WTC11 (cell line): ENCODE results near the gene DSG2. TPM values are rescaled to one million over a fixed set of nuclear protein-coding genes. Genes with fewer than 3 reads are reported as not detected.
A peak's percentile ranks its signal among the peaks of the same experiment; 100 is the strongest.

ENCODE experiments used
- ATAC-seq: fragments of 200-7000 bp; cut with Tn5 transposase; 2 replicates; pipeline ENCODE4 v1.10.0; 2021; ENCODE audit warnings: mild to moderate bottlenecking, moderate library complexity
- CTCF ChIA-PET: fragments of 300-600 bp; sonication (Branson Sonifier 250); formaldehyde crosslinking; loops from one replicate; lab custom pipeline; 2021; ENCODE audit warnings: antibody characterized with exemption; lab: Charles Lee
- POLR2A ChIA-PET: fragments of 350-600 bp; sonication (Branson Sonifier 250); formaldehyde crosslinking; loops from one replicate; lab custom pipeline; 2021; ENCODE audit warnings: antibody characterized with exemption; lab: Charles Lee
- DNase-seq: peaks from one replicate; pipeline ENCODE4 v3.0.0; 2021; ENCODE audit warnings: low spot score
- H3K27ac Mint-ChIP-seq: 2 replicates; pipeline ENCODE4 v1.8.0; 2021; ENCODE audit warnings: mixed read lengths
- H3K27me3 Mint-ChIP-seq: 2 replicates; pipeline ENCODE4 v1.8.0; 2021; ENCODE audit warnings: low read depth, mild to moderate bottlenecking, moderate library complexity, mixed read lengths
- H3K36me3 Mint-ChIP-seq: 2 replicates; pipeline ENCODE4 v1.8.0; 2021; ENCODE audit warnings: mixed read lengths
- H3K4me1 Mint-ChIP-seq: 2 replicates; pipeline ENCODE4 v1.8.0; 2022; ENCODE audit warnings: mixed read lengths
- H3K4me3 Mint-ChIP-seq: 2 replicates; pipeline ENCODE4 v1.8.0; 2021; ENCODE audit warnings: mild to moderate bottlenecking, moderate library complexity, mixed read lengths
- H3K9me3 Mint-ChIP-seq: 2 replicates; pipeline ENCODE4 v1.8.0; 2021; ENCODE audit warnings: mixed read lengths
- ARID4B ChIP-seq: sonication (generic); formaldehyde crosslinking; IDR thresholded peaks from 2 replicates; pipeline ENCODE4 v1.8.0; 2023; ENCODE audit warnings: missing genetic modification reagents, mild to moderate bottlenecking, borderline replicate concordance
- CTCF ChIP-seq: fragments of 200-600 bp; IDR thresholded peaks from 2 replicates; pipeline ENCODE4 v1.8.0; 2022; ENCODE audit warnings: antibody characterized with exemption
- EMX1 ChIP-seq: fragments of 250-450 bp; sonication (Bioruptor Pico); IDR thresholded peaks from 2 replicates; pipeline ENCODE4 v1.8.0; 2021; ENCODE audit warnings: mild to moderate bottlenecking
- FOXJ3 ChIP-seq: sonication (generic); formaldehyde crosslinking; IDR thresholded peaks from 2 replicates; pipeline ENCODE4 v1.9.0; 2021; ENCODE audit warnings: missing genetic modification reagents, mild to moderate bottlenecking, borderline replicate concordance
- FOXP4 ChIP-seq: sonication (generic); formaldehyde crosslinking; IDR thresholded peaks from 2 replicates; pipeline ENCODE4 v1.8.0; 2022; ENCODE audit warnings: mild to moderate bottlenecking, missing genetic modification reagents
- GRHL2 ChIP-seq: fragments of 250-450 bp; sonication (Bioruptor Pico); IDR thresholded peaks from 2 replicates; pipeline ENCODE4 v1.8.0; 2022; ENCODE audit warnings: mild to moderate bottlenecking, moderate library complexity; ENCODE audit not compliant: insufficient replicate concordance, severe bottlenecking
- HMGA2 ChIP-seq: fragments of 250-450 bp; sonication (Bioruptor Pico); IDR thresholded peaks from 2 replicates; pipeline ENCODE4 v1.4.0; 2021; ENCODE audit warnings: mild to moderate bottlenecking, moderate library complexity
- NFYB ChIP-seq: sonication (generic); formaldehyde crosslinking; conservative IDR thresholded peaks from 2 replicates; pipeline ENCODE4 v1.8.0; 2022; ENCODE audit warnings: low read depth, missing genetic modification reagents
- PRRX2 ChIP-seq: fragments of 250-450 bp; sonication (Bioruptor Pico); IDR thresholded peaks from 2 replicates; pipeline ENCODE4 v1.8.0; 2021; ENCODE audit warnings: mild to moderate bottlenecking
- SMAD4 ChIP-seq: sonication (generic); formaldehyde crosslinking; IDR thresholded peaks from 2 replicates; pipeline ENCODE4 v1.8.0; 2022; ENCODE audit warnings: mild to moderate bottlenecking, missing genetic modification reagents
- TEAD4 ChIP-seq: sonication (generic); formaldehyde crosslinking; IDR thresholded peaks from 2 replicates; pipeline ENCODE4 v1.8.0; 2022; ENCODE audit warnings: mild to moderate bottlenecking, missing genetic modification reagents
- ZNF396 ChIP-seq: fragments of 250-450 bp; sonication (Bioruptor Pico); IDR thresholded peaks from 2 replicates; pipeline ENCODE4 v1.8.0; 2021; ENCODE audit warnings: mild to moderate bottlenecking, moderate library complexity, borderline replicate concordance
- ZNF512 ChIP-seq: sonication (generic); formaldehyde crosslinking; IDR thresholded peaks from 2 replicates; pipeline ENCODE4 v1.8.1; 2022; ENCODE audit warnings: missing genetic modification reagents, borderline replicate concordance
- ZNF671 ChIP-seq: fragments of 250-450 bp; sonication (Bioruptor Pico); IDR thresholded peaks from 2 replicates; pipeline ENCODE4 v1.8.0; 2021; ENCODE audit warnings: mild to moderate bottlenecking
- total RNA-seq: library from RNA; stranded (reverse); gene quantifications from 3 replicates; pipeline ENCODE4 v1.2.3, GENCODE V29; 2021

DSG2 gene
- total RNA-seq, 1 experiment from 2014 or later = 113 TPM

- peaks cover 32% of the 10 kb centered on the region for H3K4me1 Mint-ChIP-seq
- no peak for DNase-seq
- peak overlapping the region; percentile 19 for H3K27ac Mint-ChIP-seq
- TF ChIP-seq HMGA2 = no peak
- H3K36me3 Mint-ChIP-seq = peaks cover 22% of the 10 kb centered on the region
- ChIA-PET CTCF (interaction anchor here (0.9 to 2.7 kb wide), 4 partner anchors 13 to 125 kb away, joined by 3 to 11 read pairs (median 3); no protein-coding TSS in a partner anchor), POLR2A (no interaction called here)
- H3K4me3 Mint-ChIP-seq = no peak overlapping the region
- peak; percentile 88 for ATAC-seq
- H3K27me3 Mint-ChIP-seq = no peaks in the 10 kb centered on the region
- no peaks in the 10 kb centered on the region for H3K9me3 Mint-ChIP-seq
Observed at GRCh38 chr18:31549416-31549815, 51.4 kb downstream of the DSG2 start.

GRCh38 chr18:31551883-31552282 is 53.9 kb downstream of the DSG2 start:
- Mint-ChIP-seq H3K27me3 (no peaks in the 10 kb centered on the region), H3K36me3 (peaks cover 3% of the 10 kb centered on the region; the same call in 1 of the 2 replicates), H3K9me3 (no peaks in the 10 kb centered on the region), H3K4me1 (peaks cover 52% of the 10 kb centered on the region), H3K4me3 (no peak overlapping the region), H3K27ac (peak overlapping the region; percentile 16; the same call in 1 of the 2 replicates)
- no peak for ATAC-seq
- TF ChIP-seq PRRX2 (no peak), ZNF396 (CRISPR knock-in tag) (no peak), ZNF512 (CRISPR knock-in tag) (no peak), ZNF671 (CRISPR knock-in tag) (no peak), NFYB (CRISPR knock-in tag) (no peak), FOXJ3 (no peak), TEAD4 (CRISPR knock-in tag) (no peak), FOXP4 (CRISPR knock-in tag) (no peak)
- CTCF ChIA-PET = interaction anchor here (2.0 kb wide), 1 partner anchor 426 kb away, joined by 5 read pairs; no protein-coding TSS in a partner anchor
- POLR2A ChIA-PET = no interaction called here
- DNase-seq = no peak

GRCh38 chr18:31553800-31554199 is 55.8 kb downstream of the DSG2 start:
- ATAC-seq = peak; percentile 33
- POLR2A ChIA-PET = no interaction called here

More at GRCh38 chr18:31553800-31554199, 55.8 kb downstream of the DSG2 start:
- no peaks in the 10 kb centered on the region for H3K27me3 Mint-ChIP-seq
- H3K4me3 Mint-ChIP-seq = no peak overlapping the region
- CTCF ChIA-PET = interaction anchor here (0.5 to 2.0 kb wide), 4 partner anchors 9 to 497 kb away, joined by 3 to 6 read pairs (median 4); no protein-coding TSS in a partner anchor
- peaks cover 51% of the 10 kb centered on the region for H3K4me1 Mint-ChIP-seq
- no peak for TF ChIP-seq ARID4B (CRISPR knock-in tag)
- no peak for TF ChIP-seq EMX1 (CRISPR knock-in tag)
- TF ChIP-seq SMAD4 (CRISPR knock-in tag) = no peak
- 0 out of 2 replicates have a peak, but pooled peaks have one; percentile 16 for TF ChIP-seq CTCF
- TF ChIP-seq GRHL2 (CRISPR knock-in tag) = no peak
- no peak overlapping the region for H3K27ac Mint-ChIP-seq
- no peaks in the 10 kb centered on the region for H3K9me3 Mint-ChIP-seq
- no peak for DNase-seq
- no peaks in the 10 kb centered on the region for H3K36me3 Mint-ChIP-seq
